ENCODE results near the gene TTC28.

TTC28 gene

GRCh38 chr22:28021116-28021997, 658.3 kb downstream of the TTC28 start:
- no peak for DNase-seq (ENCODE audit: low read depth)

GRCh38 chr22:28019881-28020861, 659.5 kb downstream of the TTC28 start:
- DNase-seq (ENCODE audit: low read depth) = peak; percentile 79

- DNase-seq (ENCODE audit: low read depth) = peak; percentile 34
These were observed 660.3 kb downstream of the TTC28 start for GRCh38 chr22:28019360-28019759.

GRCh38 chr22:28018461-28018927, 661.1 kb downstream of the TTC28 start:
- no peak for DNase-seq (ENCODE audit: low read depth)

GRCh38 chr22:28017859-28018258, 661.8 kb downstream of the TTC28 start:
- no peak for DNase-seq (ENCODE audit: low read depth)

GRCh38 chr22:28017558-28017820, 662.2 kb downstream of the TTC28 start:
- no peak for DNase-seq (ENCODE audit: low read depth)

GRCh38 chr22:28016781-28017557, 662.7 kb downstream of the TTC28 start:
- no peak for DNase-seq (ENCODE audit: low read depth)

- DNase-seq (ENCODE audit: low read depth) = no peak
These were observed 663.7 kb downstream of the TTC28 start for GRCh38 chr22:28015676-28016601.

- DNase-seq (ENCODE audit: low read depth) = no peak
These were observed 664.6 kb downstream of the TTC28 start for GRCh38 chr22:28015046-28015425.

- no peak for DNase-seq (ENCODE audit: low read depth)
These were observed 665.2 kb downstream of the TTC28 start for GRCh38 chr22:28014211-28015045.

- no peak for DNase-seq (ENCODE audit: low read depth)
These were observed 666.0 kb downstream of the TTC28 start for GRCh38 chr22:28013611-28014010.

- no peak for DNase-seq (ENCODE audit: low read depth)
These were observed 666.7 kb downstream of the TTC28 start for GRCh38 chr22:28012832-28013460.

GRCh38 chr22:28009272-28009827, 670.3 kb downstream of the TTC28 start:
- DNase-seq (ENCODE audit: low read depth) = peak; percentile 75

- no peak for DNase-seq (ENCODE audit: low read depth)
These were observed 671.0 kb downstream of the TTC28 start for GRCh38 chr22:28008649-28009048.

- no peak for DNase-seq (ENCODE audit: low read depth)
These were observed 671.6 kb downstream of the TTC28 start for GRCh38 chr22:28008056-28008455.

- peak; percentile 9 for DNase-seq (ENCODE audit: low read depth)
These were observed 673.4 kb downstream of the TTC28 start for GRCh38 chr22:28006271-28006670.

GRCh38 chr22:28005513-28005912, 674.1 kb downstream of the TTC28 start:
- no peak for DNase-seq (ENCODE audit: low read depth)

- DNase-seq (ENCODE audit: low read depth) = no peak
These were observed 675.6 kb downstream of the TTC28 start for GRCh38 chr22:28004021-28004420.

GRCh38 chr22:28002863-28003565, 676.6 kb downstream of the TTC28 start:
- peak; percentile 40 for DNase-seq (ENCODE audit: low read depth)
